KMS-11 (cell line): Measurements from ENCODE around the gene TNFSF18.
"Not testable (repeated sequence)": the region's sequence is repeated elsewhere in the genome, so short reads cannot be mapped to it uniquely, and the experiment has no call there.

Experiments
- H2AFZ ChIP-seq: fragments of 200-600 bp; sonication (generic); 2 replicates; pipeline ENCODE4 v1.6.1; 2016; ENCODE audit warnings: antibody characterized with exemption, mixed run types, low read depth
- H3K27ac ChIP-seq: fragments of 200-600 bp; sonication (generic); 2 replicates; pipeline ENCODE4 v1.6.1; 2016; ENCODE audit warnings: mild to moderate bottlenecking, mixed run types
- H3K27me3 ChIP-seq: fragments of 200-600 bp; sonication (generic); 2 replicates; pipeline ENCODE4 v1.6.1; 2017; ENCODE audit warnings: mild to moderate bottlenecking, low read depth, mixed run types, moderate library complexity; ENCODE audit not compliant: insufficient read depth
- H3K36me3 ChIP-seq: fragments of 200-600 bp; sonication (generic); 2 replicates; pipeline ENCODE4 v1.6.1; 2017; ENCODE audit warnings: mild to moderate bottlenecking, mixed run types; ENCODE audit not compliant: insufficient read depth
- H3K4me1 ChIP-seq: fragments of 200-600 bp; sonication (generic); 2 replicates; pipeline ENCODE4 v1.6.1; 2016; ENCODE audit warnings: mild to moderate bottlenecking, low read depth, mixed run types; ENCODE audit not compliant: poor library complexity, severe bottlenecking
- H3K4me2 ChIP-seq: fragments of 200-600 bp; sonication (generic); 2 replicates; pipeline ENCODE4 v1.7.0; 2016; ENCODE audit warnings: mild to moderate bottlenecking, mixed run types
- H3K4me3 ChIP-seq: fragments of 200-600 bp; sonication (generic); IDR thresholded peaks from 2 replicates; pipeline ENCODE4 v1.6.1; 2017; ENCODE audit warnings: low read depth, low read length, mixed read lengths; ENCODE audit not compliant: insufficient read depth
- H3K79me2 ChIP-seq: fragments of 200-600 bp; sonication (generic); 2 replicates; pipeline ENCODE4 v1.6.1; 2016; ENCODE audit warnings: low read depth, mixed run types; ENCODE audit not compliant: insufficient read depth
- H3K9ac ChIP-seq: fragments of 200-600 bp; sonication (generic); 2 replicates; pipeline ENCODE4 v1.6.1; 2016; ENCODE audit warnings: mild to moderate bottlenecking, mixed run types
- H4K20me1 ChIP-seq: fragments of 200-600 bp; sonication (generic); 2 replicates; pipeline ENCODE4 v1.6.1; 2016; ENCODE audit warnings: mild to moderate bottlenecking, mixed run types; ENCODE audit not compliant: insufficient read depth
- CTCF ChIP-seq: fragments of 200-600 bp; sonication (generic); conservative IDR thresholded peaks from 2 replicates; pipeline ENCODE4 v1.6.1; 2017; ENCODE audit warnings: low read depth, mild to moderate bottlenecking, antibody characterized with exemption, low read length, moderate library complexity, mixed read lengths

The TNFSF18 gene

GRCh38 chr1:173082913-173083312 is 32.2 kb upstream of the TNFSF18 start:
- H3K9ac ChIP-seq: no peak overlapping the region
- H4K20me1 ChIP-seq: no peaks in the 10 kb centered on the region
- no peak for TF ChIP-seq CTCF
- H3K79me2 ChIP-seq: no peaks in the 10 kb centered on the region
- H3K4me3 ChIP-seq: no peak overlapping the region
- H3K27me3 ChIP-seq: no peaks in the 10 kb centered on the region
- H3K4me1 ChIP-seq: no peaks in the 10 kb centered on the region
- no peak overlapping the region for H2AFZ ChIP-seq
- no peak overlapping the region for H3K4me2 ChIP-seq
- H3K27ac ChIP-seq: no peak overlapping the region
- H3K36me3 ChIP-seq: no peaks in the 10 kb centered on the region

- H3K4me1 ChIP-seq, H3K4me2 ChIP-seq, H3K27ac ChIP-seq, H3K4me3 ChIP-seq, H3K27me3 ChIP-seq, H3K9ac ChIP-seq, H3K79me2 ChIP-seq, H3K36me3 ChIP-seq, H4K20me1 ChIP-seq, H2AFZ ChIP-seq: not testable (repeated sequence)
These were observed 23.5 kb upstream of the TNFSF18 start for GRCh38 chr1:173074217-173074616.

- Histone ChIP-seq H3K79me2 (no peaks in the 10 kb centered on the region), H3K9ac (no peak overlapping the region), H3K36me3 (no peaks in the 10 kb centered on the region), H4K20me1 (no peaks in the 10 kb centered on the region), H3K27me3 (no peaks in the 10 kb centered on the region), H3K4me3 (no peak overlapping the region), H3K27ac (no peak overlapping the region), H2AFZ (no peak overlapping the region), H3K4me2 (no peak overlapping the region), H3K4me1 (no peaks in the 10 kb centered on the region)
- no peak for TF ChIP-seq CTCF
These were observed 13.3 kb upstream of the TNFSF18 start for GRCh38 chr1:173064011-173064410.

GRCh38 chr1:173063171-173063570 is 12.4 kb upstream of the TNFSF18 start:
- H3K79me2 ChIP-seq: no peaks in the 10 kb centered on the region
- H3K27ac ChIP-seq: no peak overlapping the region
- H3K27me3 ChIP-seq: no peaks in the 10 kb centered on the region
- H3K36me3 ChIP-seq: no peaks in the 10 kb centered on the region
- no peak overlapping the region for H3K4me2 ChIP-seq
- TF ChIP-seq CTCF: no peak
- H3K9ac ChIP-seq: no peak overlapping the region
- H2AFZ ChIP-seq: no peak overlapping the region
- no peaks in the 10 kb centered on the region for H3K4me1 ChIP-seq
- H4K20me1 ChIP-seq: no peaks in the 10 kb centered on the region
- no peak overlapping the region for H3K4me3 ChIP-seq

GRCh38 chr1:173062150-173062938 is 11.6 kb upstream of the TNFSF18 start:
- Histone ChIP-seq H3K4me1 (no peaks in the 10 kb centered on the region), H4K20me1 (no peaks in the 10 kb centered on the region), H3K4me3 (no peak overlapping the region), H3K27me3 (no peaks in the 10 kb centered on the region), H2AFZ (no peak overlapping the region), H3K27ac (no peak overlapping the region), H3K9ac (no peak overlapping the region), H3K36me3 (no peaks in the 10 kb centered on the region), H3K4me2 (no peak overlapping the region), H3K79me2 (no peaks in the 10 kb centered on the region)
- TF ChIP-seq CTCF: no peak
